Tibial artery (tissue), 4 donors: ENCODE data around the gene RHOV.

Experiments
- DNase-seq, 2 donors: peaks; one replicate each; pipeline ENCODE4 v3.0.0-alpha.2; 2019
- H3K27ac ChIP-seq, 2 donors: fragments of 200-600 bp; sonication (generic) in 1 of 2; 1 replicate in 1 of 2; 2 replicates in 1 of 2; pipeline ENCODE4 v1.5.1; 2018 to 2019; ENCODE audit warnings: mild to moderate bottlenecking in 1 of 2
- H3K27me3 ChIP-seq, 2 donors: fragments of 200-600 bp; sonication (generic) in 1 of 2; one replicate each; pipeline versions ENCODE4 v1.5.1 to v1.6.0; 2016 to 2019
- H3K36me3 ChIP-seq, 3 donors: fragments of 200-600 bp; sonication (generic) in 2 of 3; one replicate each; pipeline ENCODE4 v1.5.1; 2016 to 2019; ENCODE audit warnings: mild to moderate bottlenecking in 2 of 3
- H3K4me1 ChIP-seq, 4 donors: fragments of 200-600 bp; sonication (generic) in 2 of 4; 1 replicate in 3 of 4; 2 replicates in 1 of 4; pipeline ENCODE4 v1.5.1; 2016 to 2019
- H3K4me3 ChIP-seq, 2 donors: fragments of 200-600 bp; sonication (generic) in 1 of 2; 1 replicate in 1 of 2; 2 replicates in 1 of 2; pipeline ENCODE4 v1.5.1; 2018 to 2019; ENCODE audit warnings: mild to moderate bottlenecking in 2 of 2
- H3K9me3 ChIP-seq, 3 donors: fragments of 200-600 bp; sonication (generic) in 1 of 3; one replicate each; pipeline ENCODE4 v1.5.1; 2016 to 2019
- CTCF ChIP-seq, 2 experiments: fragments of 200-600 bp in 1 of 2; fragments of 450-650 bp in 1 of 2; IDR thresholded peaks; one replicate each; pipeline ENCODE4 v1.5.1; 2017 to 2019; ENCODE audit warnings: antibody characterized with exemption in 2 of 2, mild to moderate bottlenecking in 1 of 2, moderate library complexity in 1 of 2
- intact Hi-C: fragments of 100-400 bp; cut with DNase I; formaldehyde crosslinking; loops from one replicate; pipeline ENCODE4 v1.15.0; 2023; ENCODE audit warnings: low total_unique reads

The RHOV gene

GRCh38 chr15:40894681-40895448, 20.8 kb upstream of the RHOV start:
- Histone ChIP-seq H3K27ac (peak overlapping the region; percentile 87 to 92), H3K36me3 (peaks cover 15 to 40% (median 21%) of the 10 kb centered on the region in 3 donors), H3K4me1 (peaks cover 0 to 30% (median 18%) of the 10 kb centered on the region in 4 donors), H3K4me3 (peak overlapping the region; percentile 74 to 80), H3K27me3 (no peaks in the 10 kb centered on the region), H3K9me3 (no peaks in the 10 kb centered on the region)
- DNase-seq, result peak in 1 of 2 donors; percentile 45
- peak; percentile 31 to 46 for TF ChIP-seq CTCF (IDR thresholded peaks at IDR 0.05)
- intact Hi-C loops, result loop anchor here (5.0 kb wide), 1 partner anchor 128 kb away; the partner anchor contains the start of gene C15orf62

GRCh38 chr15:40893733-40894680, 20.0 kb upstream of the RHOV start, which contains the start of gene VPS18:
VPS18 (plus strand) TSS chr15:40894450; CDS start chr15:40894769, 319 bp downstream.
- Histone ChIP-seq H3K36me3 (peaks cover 7 to 32% (median 13%) of the 10 kb centered on the region in 3 donors), H3K4me3 (peak within 1 kb of the TSS; percentile 74 to 80), H3K9me3 (no peaks in the 10 kb centered on the region), H3K4me1 (peaks cover 0 to 30% (median 18%) of the 10 kb centered on the region in 4 donors), H3K27me3 (no peaks in the 10 kb centered on the region), H3K27ac (peak within 1 kb of the TSS; percentile 87 to 92)
- intact Hi-C loops, result loop anchor here (5.0 kb wide), 1 partner anchor 127 kb away; the partner anchor contains the start of gene C15orf62
- DNase-seq, result peak; percentile 98 to 99
- peak; percentile 97 to 99 for TF ChIP-seq CTCF (IDR thresholded peaks at IDR 0.05)

- intact Hi-C loops, result loop anchor here (5.0 kb wide), 1 partner anchor 126 kb away; the partner anchor contains the start of gene C15orf62
- H3K27ac ChIP-seq, result peak overlapping the region; percentile 87 to 92
These were observed 19.1 kb upstream of the RHOV start for GRCh38 chr15:40893019-40893670.

GRCh38 chr15:40892447-40893012, 18.5 kb upstream of the RHOV start:
- no peaks in the 10 kb centered on the region for H3K9me3 ChIP-seq
- TF ChIP-seq CTCF (IDR thresholded peaks at IDR 0.05), result no peak
- no peak overlapping the region for H3K27ac ChIP-seq
- H3K4me1 ChIP-seq, result peaks cover 0 to 30% (median 18%) of the 10 kb centered on the region in 4 donors
- no peak overlapping the region for H3K4me3 ChIP-seq
- H3K36me3 ChIP-seq, result peaks cover 0 to 17% (median 6%) of the 10 kb centered on the region in 3 donors
- H3K27me3 ChIP-seq, result no peaks in the 10 kb centered on the region
- no peak for DNase-seq
- intact Hi-C loops, result loop anchor here (1.0 to 5.0 kb wide), 2 partner anchors 32 to 125 kb away; partner anchors contain the start of gene C15orf62

More at GRCh38 chr15:40893019-40893670, 19.1 kb upstream of the RHOV start:
- Histone ChIP-seq H3K36me3 (peaks cover 0 to 23% (median 6%) of the 10 kb centered on the region in 3 donors), H3K9me3 (no peaks in the 10 kb centered on the region), H3K27me3 (no peaks in the 10 kb centered on the region), H3K4me3 (peak overlapping the region; percentile 74 to 80), H3K4me1 (peaks cover 0 to 30% (median 18%) of the 10 kb centered on the region in 4 donors)
- no peak for TF ChIP-seq CTCF (IDR thresholded peaks at IDR 0.05)
- DNase-seq, result no peak
